K562 (cell line): Measurements from ENCODE around the gene ZNF649. TPM values are rescaled to one million over a fixed set of nuclear protein-coding genes. Genes with fewer than 3 reads are reported as not detected.
"Not testable (repeated sequence)": the region's sequence is repeated elsewhere in the genome, so short reads cannot be mapped to it uniquely, and the experiment has no call there.

Experiments
- ATAC-seq: fragments of 200-7000 bp; cut with Tn5 transposase; 3 replicates; pipeline ENCODE4 v1.9.1; 2020; ENCODE audit warnings: moderate library complexity
- BruUV-seq: library from RNA; stranded (reverse); fragments of 400-500 nt; replicated peaks from 2 replicates; lab custom pipeline; 2021; lab: Mats Ljungman, UMichigan
- CTCF ChIA-PET: fragments of 300-600 bp; formaldehyde crosslinking; extraction: SDS; loops from one replicate; lab custom pipeline; 2021; ENCODE audit warnings: low intra/inter-chr PET ratio; lab: Yijun Ruan, JAX
- POLR2A ChIA-PET: fragments of 300-600, 350-650 bp; sonication (Branson Sonifier 250); formaldehyde crosslinking; extraction: SDS; loops from one replicate; lab custom pipeline; 2021; ENCODE audit warnings: antibody characterized with exemption, inconsistent platforms; lab: Yijun Ruan, JAX
- DNase-seq, 4 experiments: peaks; one replicate each; pipeline versions ENCODE4 v3.0.0 to v3.0.0-alpha.2; 2011 to 2018; ENCODE audit warnings: low spot score in 3 of 4, mixed read lengths in 3 of 4; ENCODE audit errors: extremely low read depth in 1 of 4
- FAIRE-seq: peaks from 2 replicates; lab custom pipeline; 2011; peaks lifted over from hg19 to GRCh38; lab: Jason Lieb, UNC
- H2AFZ ChIP-seq: 2 replicates; pipeline ENCODE4 v1.6.0; 2011; ENCODE audit warnings: low read depth, low read length, control low read depth, inconsistent platforms
- H3K27ac ChIP-seq: fragments of 200-600 bp; 3 replicates; pipeline ENCODE4 v1.8.0; 2011; ENCODE audit warnings: low read depth, mild to moderate bottlenecking, control low read depth, inconsistent platforms, low read length, moderate library complexity, mixed read lengths; ENCODE audit errors: extremely low read depth
- H3K27me3 ChIP-seq, 2 experiments: fragments of 300-600 bp in 1 of 2; 2 replicates in 1 of 2; 3 replicates in 1 of 2; pipeline versions ENCODE4 v1.6.0 to v1.8.0; 2011; ENCODE audit warnings: inconsistent platforms in 2 of 2, low read length in 2 of 2, mild to moderate bottlenecking in 1 of 2, mixed read lengths in 1 of 2, moderate library complexity in 1 of 2; ENCODE audit not compliant: control insufficient read depth in 2 of 2, insufficient read depth in 2 of 2
- H3K36me3 ChIP-seq: fragments of 300-600 bp; 3 replicates; pipeline ENCODE4 v1.8.0; 2011; ENCODE audit warnings: mild to moderate bottlenecking, low read length, inconsistent platforms; ENCODE audit not compliant: control insufficient read depth, insufficient read depth
- H3K4me1 ChIP-seq, 2 experiments: fragments of 200-600 bp in 1 of 2; replicated peaks in 1 of 2; 2 replicates in 1 of 2; 3 replicates in 1 of 2; pipeline versions ENCODE4 v1.5.1 to v1.8.0; 2011; ENCODE audit warnings: inconsistent platforms in 2 of 2, low read length in 2 of 2, mild to moderate bottlenecking in 1 of 2, mixed read lengths in 1 of 2, moderate library complexity in 1 of 2; ENCODE audit not compliant: control insufficient read depth in 2 of 2, insufficient read depth in 2 of 2
- H3K4me2 ChIP-seq: 2 replicates; pipeline ENCODE4 v1.6.1; 2011; ENCODE audit warnings: low read length, control low read depth, inconsistent platforms, mixed read lengths; ENCODE audit not compliant: insufficient read depth
- H3K4me3 ChIP-seq: fragments of 200-600 bp; sonication (generic), shearing (Covaris generic); 2 replicates; pipeline ENCODE4 v1.5.1; 2016; ENCODE audit warnings: control low read depth, inconsistent platforms
- H3K79me2 ChIP-seq: fragments of 200-600 bp; 3 replicates; pipeline ENCODE4 v1.8.0; 2011; ENCODE audit warnings: low read length, inconsistent platforms; ENCODE audit not compliant: control insufficient read depth, insufficient read depth
- H3K9ac ChIP-seq, 2 experiments: 2 replicates each; pipeline versions ENCODE4 v1.6.0 to v1.6.1; 2011; ENCODE audit warnings: low read depth in 2 of 2, low read length in 2 of 2, control low read depth in 1 of 2, inconsistent platforms in 1 of 2, mild to moderate bottlenecking in 1 of 2, mixed read lengths in 1 of 2; ENCODE audit not compliant: insufficient read depth in 1 of 2
- H3K9me1 ChIP-seq: one replicate; pipeline ENCODE4 v1.6.0; 2011; ENCODE audit warnings: inconsistent platforms, mild to moderate bottlenecking, low read length, moderate library complexity; ENCODE audit not compliant: control insufficient read depth, insufficient read depth
- H3K9me3 ChIP-seq: replicated peaks from 2 replicates; pipeline ENCODE4 v1.5.1; 2011; ENCODE audit warnings: low read depth, low read length, inconsistent platforms; ENCODE audit not compliant: control insufficient read depth, insufficient read depth
- H4K20me1 ChIP-seq: replicated peaks from 2 replicates; pipeline ENCODE4 v1.6.1; 2011; ENCODE audit warnings: low read length, inconsistent platforms, mixed read lengths; ENCODE audit not compliant: control insufficient read depth, insufficient read depth
- BACH1 ChIP-seq: fragments of 200-800 bp; sonication (Bioruptor generic); IDR thresholded peaks from 2 replicates; pipeline ENCODE4 v1.6.1; 2016; ENCODE audit warnings: missing genetic modification characterization, missing compliant biosample characterization
- CHD4 ChIP-seq: fragments of 200-600 bp; sonication (generic); IDR thresholded peaks from 3 replicates; pipeline ENCODE4 v1.6.1; 2012; ENCODE audit warnings: low read depth, mild to moderate bottlenecking, mixed read lengths, low read length, inconsistent platforms; ENCODE audit not compliant: insufficient read depth, insufficient replicate concordance, poor library complexity, severe bottlenecking
- FOSL1 ChIP-seq: fragments of 200-800 bp; sonication (Bioruptor generic); conservative IDR thresholded peaks from 2 replicates; pipeline ENCODE4 v1.6.1; 2016; ENCODE audit warnings: missing genetic modification characterization, missing compliant biosample characterization
- NELFE ChIP-seq: IDR thresholded peaks from 2 replicates; pipeline ENCODE4 v1.6.1; 2011; ENCODE audit warnings: mild to moderate bottlenecking; ENCODE audit not compliant: insufficient read depth, insufficient read length
- PRDM10 ChIP-seq: fragments of 450-650 bp; IDR thresholded peaks from 2 replicates; pipeline ENCODE4 v1.6.1; 2018; ENCODE audit not compliant: partially characterized antibody
- THRA ChIP-seq: fragments of 450-650 bp; IDR thresholded peaks from 2 replicates; pipeline ENCODE4 v1.6.1; 2017; ENCODE audit warnings: mild to moderate bottlenecking, moderate library complexity
- WGBS: fragments of 100-300 bp; shearing (Covaris generic); methylation state at CpG from one replicate; pipeline ENCODE4 v1.1.6; 2016; ENCODE audit warnings: low coverage, mixed read lengths; ENCODE audit not compliant: insufficient coverage; ENCODE audit errors: missing lambda C conversion rate; 5-methylcytosine and 5-hydroxymethylcytosine counted together
- in situ Hi-C: fragments of 300-500 bp; cut with MboI; formaldehyde crosslinking; loops from 4 replicates; pipeline ENCODE4 v1.15.0; 2018; ENCODE audit warnings: inconsistent platforms, mixed read lengths
- intact Hi-C: fragments of 100-400 bp; cut with micrococcal nuclease; formaldehyde crosslinking; loops from 2 replicates; pipeline ENCODE4 v1.14.2; 2022
- polyA plus RNA-seq, 8 experiments: library from polyadenylated mRNA; depleted of rRNA in 4 of 8; stranded (reverse) in 5 of 8; unstranded in 3 of 8; fragments of >200 nt; fragmentation: Nextera tagmentation in 2 of 8; fragmentation: Illumina TruSeq in 1 of 8; extraction: Ambion mirVana in 2 of 8; extraction: Trizol in 1 of 8; gene quantifications; 2 replicates each; pipeline versions ENCODE4 v1.2.1 to v1.2.3, GENCODE V29; 2011 to 2014; ENCODE audit warnings: inconsistent platforms in 1 of 8, missing spikeins in 1 of 8
- total RNA-seq, 7 experiments: library from RNA; depleted of rRNA in 6 of 7; stranded (reverse); fragments of >200 nt in 6 of 7; fragmentation: Illumina TruSeq in 2 of 7; extraction: Trizol in 2 of 7; gene quantifications; 2 replicates each; pipeline versions ENCODE4 v1.2.1 to v1.2.3, GENCODE V29; 2011 to 2021; ENCODE audit warnings: low replicate concordance in 1 of 7
- TF ChIP-seq, protein P1 (sequence below): fragments of 200-400 bp; formaldehyde crosslinking; IDR thresholded peaks from 2 replicates; pipeline ENCODE4 v1.6.1; 2017; ENCODE audit warnings: mild to moderate bottlenecking, low read depth, low read length, moderate library complexity

Gene ZNF649
- total and polyA plus RNA-seq, 9 of the 15 experiments (the other 6 are each of a cell fraction or from before 2014, with no cell fraction given), result 1.4 to 14.9 (median 8.3) TPM

DNA sequence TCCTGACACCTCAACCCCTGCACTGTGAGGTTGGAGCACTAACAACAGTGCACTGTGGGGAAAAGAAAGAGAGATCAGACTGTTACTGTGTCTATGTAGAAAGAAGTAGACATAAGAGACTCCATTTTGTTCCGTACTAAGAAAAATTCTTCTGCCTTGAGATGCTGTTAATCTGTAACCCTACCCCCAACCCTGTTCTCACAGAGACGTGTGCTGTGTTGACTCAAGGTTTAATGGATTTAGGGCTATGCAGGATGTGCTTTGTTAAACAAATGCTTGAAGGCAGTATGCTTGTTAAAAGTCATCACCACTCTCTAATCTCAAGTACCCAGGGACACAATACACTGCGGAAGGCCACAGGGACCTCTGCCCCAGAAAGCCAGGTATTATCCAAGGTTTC, 822 bp upstream of the ZNF649 start:
- Histone ChIP-seq H2AFZ (peak overlapping the region; percentile 85), H3K36me3 (peaks cover 14% of the 10 kb centered on the region; the same call in 2 of the 3 replicates), H3K79me2 (peaks cover 37% of the 10 kb centered on the region), H3K9me3 (peaks cover 21% of the 10 kb centered on the region)
- POLR2A ChIA-PET, ATAC-seq, H3K4me1 ChIP-seq, H4K20me1 ChIP-seq, FAIRE-seq, H3K9ac ChIP-seq, H3K4me2 ChIP-seq, DNase-seq, H3K27me3 ChIP-seq, H3K4me3 ChIP-seq, intact Hi-C loops, in situ Hi-C loops, H3K9me1 ChIP-seq, BruUV-seq, CTCF ChIA-PET, H3K27ac ChIP-seq: not testable (repeated sequence)
- WGBS, result 70% methylated on average over 3 of the region's 3 CpGs

DNA sequence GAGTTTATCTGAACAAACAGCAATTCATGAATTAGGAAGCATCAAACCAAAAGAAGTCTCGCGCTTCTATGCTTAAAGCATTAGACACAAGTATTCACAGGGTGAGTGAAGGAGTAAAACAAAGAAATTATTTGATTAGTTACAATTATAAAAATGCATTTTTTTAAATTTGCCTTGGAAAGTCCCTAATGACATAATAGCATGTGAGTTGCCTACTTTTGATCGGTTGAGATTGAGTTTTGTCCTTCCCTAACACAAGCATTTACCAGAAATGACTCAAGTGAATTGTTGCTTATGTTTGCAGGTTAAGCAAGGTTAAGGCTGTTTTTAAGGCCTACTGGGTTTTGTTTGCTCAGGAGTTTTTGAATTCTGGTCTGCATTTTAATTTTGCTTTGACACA, 389 bp upstream of the ZNF649 start:
- FAIRE-seq (no peak), ATAC-seq (no peak), DNase-seq (no peak)
- peaks cover 42% of the 10 kb centered on the region for H3K79me2 ChIP-seq
- H3K9me1 ChIP-seq, result no peaks in the 10 kb centered on the region
- no peaks in the 10 kb centered on the region for H3K27me3 ChIP-seq
- no peaks in the 10 kb centered on the region for H4K20me1 ChIP-seq
- ChIA-PET POLR2A (no interaction called here), CTCF (no interaction called here)
- H2AFZ ChIP-seq, result peak overlapping the region; percentile 85
- no TSS peak for BruUV-seq
- 71% methylated on average over 3 of the region's 3 CpGs for WGBS
- in situ Hi-C loops, result no loop called here
- intact Hi-C loops, result no loop called here
- H3K4me1 ChIP-seq, result peaks cover 4 to 5% of the 10 kb centered on the region in 2 experiments; a peak in 4 of 5 replicates
- H3K9ac ChIP-seq, result peak overlapping the region in 1 of 2 experiments; percentile 85; a peak in 1 of 4 replicates
- no peak overlapping the region; the same call in 1 of the 2 replicates for H3K4me2 ChIP-seq
- TF ChIP-seq NELFE (no peak), THRA (no peak), FOSL1 (peak; percentile 26; the same call in 1 of the 2 replicates), CHD4 (no peak), PRDM10 (no peak), BACH1 (tag) (peak; percentile 12; the same call in 1 of the 2 replicates)
- TF ChIP-seq, protein P1, sequence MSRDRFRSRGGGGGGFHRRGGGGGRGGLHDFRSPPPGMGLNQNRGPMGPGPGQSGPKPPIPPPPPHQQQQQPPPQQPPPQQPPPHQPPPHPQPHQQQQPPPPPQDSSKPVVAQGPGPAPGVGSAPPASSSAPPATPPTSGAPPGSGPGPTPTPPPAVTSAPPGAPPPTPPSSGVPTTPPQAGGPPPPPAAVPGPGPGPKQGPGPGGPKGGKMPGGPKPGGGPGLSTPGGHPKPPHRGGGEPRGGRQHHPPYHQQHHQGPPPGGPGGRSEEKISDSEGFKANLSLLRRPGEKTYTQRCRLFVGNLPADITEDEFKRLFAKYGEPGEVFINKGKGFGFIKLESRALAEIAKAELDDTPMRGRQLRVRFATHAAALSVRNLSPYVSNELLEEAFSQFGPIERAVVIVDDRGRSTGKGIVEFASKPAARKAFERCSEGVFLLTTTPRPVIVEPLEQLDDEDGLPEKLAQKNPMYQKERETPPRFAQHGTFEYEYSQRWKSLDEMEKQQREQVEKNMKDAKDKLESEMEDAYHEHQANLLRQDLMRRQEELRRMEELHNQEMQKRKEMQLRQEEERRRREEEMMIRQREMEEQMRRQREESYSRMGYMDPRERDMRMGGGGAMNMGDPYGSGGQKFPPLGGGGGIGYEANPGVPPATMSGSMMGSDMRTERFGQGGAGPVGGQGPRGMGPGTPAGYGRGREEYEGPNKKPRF, result no peak
- no peak overlapping the region for H3K27ac ChIP-seq
- H3K9me3 ChIP-seq, result peaks cover 20% of the 10 kb centered on the region
- peaks cover 18% of the 10 kb centered on the region for H3K36me3 ChIP-seq
- peak overlapping the region; percentile 62; the same call in 1 of the 2 replicates for H3K4me3 ChIP-seq
